Neural cell (in vitro differentiated cells): Measurements from ENCODE around the gene STRBP. TPM values are rescaled to one million over a fixed set of nuclear protein-coding genes. Genes with fewer than 3 reads are reported as not detected.

Source experiments
- H2AFZ ChIP-seq: fragments of 200-600, 300-800 bp; sonication (generic), shearing (Covaris generic); 2 replicates; pipeline ENCODE4 v1.6.0; 2014; ENCODE audit warnings: low read depth, mild to moderate bottlenecking, antibody characterized with exemption, low read length, moderate library complexity
- H3F3A ChIP-seq: fragments of 200-600 bp; shearing (Covaris generic); 2 replicates; pipeline ENCODE4 v1.6.1; 2016; ENCODE audit warnings: mild to moderate bottlenecking, moderate library complexity, mixed read lengths, antibody characterized with exemption, low read length; ENCODE audit not compliant: insufficient read depth, poor library complexity, severe bottlenecking
- H3K27ac ChIP-seq: fragments of 200-600, 300-800 bp; sonication (generic), shearing (Covaris generic); 2 replicates; pipeline ENCODE4 v1.5.1; 2014; ENCODE audit warnings: mild to moderate bottlenecking, low read length, moderate library complexity
- H3K27me3 ChIP-seq: fragments of 300-800, 200-600 bp; sonication (generic), shearing (Covaris generic); 2 replicates; pipeline ENCODE4 v1.6.0; 2014; ENCODE audit warnings: mild to moderate bottlenecking, low read depth, low read length, moderate library complexity; ENCODE audit not compliant: insufficient read depth
- H3K36me3 ChIP-seq: fragments of 300-800, 200-600 bp; sonication (generic), shearing (Covaris generic); 2 replicates; pipeline ENCODE4 v1.5.1; 2014; ENCODE audit warnings: mild to moderate bottlenecking, antibody characterized with exemption, low read length, moderate library complexity; ENCODE audit not compliant: insufficient read depth
- H3K4me2 ChIP-seq: fragments of 300-800, 200-600 bp; sonication (generic), shearing (Covaris generic); 2 replicates; pipeline ENCODE4 v1.6.0; 2014; ENCODE audit warnings: mild to moderate bottlenecking, low read length
- H3K4me3 ChIP-seq: fragments of 300-800, 200-600 bp; sonication (generic), shearing (Covaris generic); 2 replicates; pipeline ENCODE4 v1.5.1; 2014; ENCODE audit warnings: mild to moderate bottlenecking, low read length, moderate library complexity
- H3K79me2 ChIP-seq: fragments of 200-600 bp; shearing (Covaris generic); replicated peaks from 2 replicates; pipeline ENCODE4 v1.6.0; 2014; ENCODE audit warnings: mild to moderate bottlenecking, low read length, moderate library complexity; ENCODE audit not compliant: insufficient read depth
- H3K9ac ChIP-seq: fragments of 300-800, 200-600 bp; sonication (generic), shearing (Covaris generic); 2 replicates; pipeline ENCODE4 v1.6.1; 2016; ENCODE audit warnings: mild to moderate bottlenecking, low read length, mixed read lengths
- H3K9me2 ChIP-seq: fragments of 200-600 bp; shearing (Covaris generic); 2 replicates; pipeline ENCODE4 v1.6.1; 2016; ENCODE audit warnings: mild to moderate bottlenecking, low read length, mixed read lengths; ENCODE audit not compliant: insufficient read depth
- H3K9me3 ChIP-seq: fragments of 200-600, 300-800 bp; sonication (generic), shearing (Covaris generic); 2 replicates; pipeline ENCODE4 v1.6.1; 2016; ENCODE audit warnings: mild to moderate bottlenecking, mixed run types, low read length, moderate library complexity, mixed read lengths
- H4K20me1 ChIP-seq: fragments of 200-600 bp; shearing (Covaris generic); 2 replicates; pipeline ENCODE4 v1.6.1; 2016; ENCODE audit warnings: mild to moderate bottlenecking, mixed run types; ENCODE audit not compliant: insufficient read depth
- CTCF ChIP-seq: fragments of 450-650 bp; IDR thresholded peaks from 2 replicates; pipeline ENCODE4 v1.5.1; 2014; ENCODE audit warnings: antibody characterized with exemption, mild to moderate bottlenecking, moderate library complexity; ENCODE audit not compliant: poor library complexity, severe bottlenecking
- EP300 ChIP-seq: fragments of 450-650 bp; conservative IDR thresholded peaks from 2 replicates; pipeline ENCODE4 v1.6.1; 2014; ENCODE audit warnings: antibody characterized with exemption, mild to moderate bottlenecking, moderate library complexity; ENCODE audit not compliant: poor library complexity, severe bottlenecking
- EZH2 ChIP-seq: fragments of 200-600, 300-800 bp; shearing (Covaris generic), sonication (generic); IDR thresholded peaks from 2 replicates; pipeline ENCODE4 v1.6.1; 2014; ENCODE audit warnings: antibody characterized with exemption, low read length, borderline replicate concordance, mild to moderate bottlenecking; ENCODE audit not compliant: insufficient read depth, poor library complexity, severe bottlenecking
- MXI1 ChIP-seq: fragments of 450-650 bp; conservative IDR thresholded peaks from 2 replicates; pipeline ENCODE4 v1.6.1; 2014; ENCODE audit warnings: antibody characterized with exemption, mild to moderate bottlenecking; ENCODE audit not compliant: poor library complexity, severe bottlenecking
- POLR2AphosphoS5 ChIP-seq: IDR thresholded peaks from 2 replicates; pipeline ENCODE4 v1.6.1; 2012
- RAD21 ChIP-seq: fragments of 450-650 bp; conservative IDR thresholded peaks from 2 replicates; pipeline ENCODE4 v1.6.1; 2014; ENCODE audit warnings: antibody characterized with exemption, mild to moderate bottlenecking, moderate library complexity
- REST ChIP-seq: IDR thresholded peaks from 2 replicates; pipeline ENCODE4 v1.6.1; 2012; ENCODE audit warnings: borderline replicate concordance
- SMC3 ChIP-seq: fragments of 450-650 bp; conservative IDR thresholded peaks from 2 replicates; pipeline ENCODE4 v1.6.1; 2014; ENCODE audit warnings: antibody characterized with exemption, mild to moderate bottlenecking, moderate library complexity; ENCODE audit not compliant: poor library complexity
- TAF1 ChIP-seq: IDR thresholded peaks from 2 replicates; pipeline ENCODE4 v1.6.1; 2012; ENCODE audit warnings: low read depth
- polyA plus RNA-seq: library from polyadenylated mRNA; depleted of rRNA; stranded (reverse); fragments of >200 nt; gene quantifications from 2 replicates; pipeline ENCODE4 v1.2.3, GENCODE V29; 2014

STRBP gene
- polyA plus RNA-seq, 1 donor from 2014 or later: 64.6 TPM

- Histone ChIP-seq H3K4me3 (no peak overlapping the region), H3K79me2 (no peaks in the 10 kb centered on the region), H4K20me1 (no peaks in the 10 kb centered on the region), H3K27me3 (no peaks in the 10 kb centered on the region), H3F3A (no peaks in the 10 kb centered on the region), H3K4me2 (no peak overlapping the region), H3K9me2 (no peaks in the 10 kb centered on the region), H3K36me3 (no peaks in the 10 kb centered on the region), H3K9me3 (no peaks in the 10 kb centered on the region), H3K27ac (no peak overlapping the region), H3K9ac (no peak overlapping the region), H2AFZ (no peak overlapping the region)
- TF ChIP-seq TAF1 (no peak), RAD21 (no peak), EP300 (no peak), POLR2AphosphoS5 (no peak), REST (no peak), EZH2 (no peak)
These were observed 158.7 kb downstream of the STRBP start for GRCh38 chr9:123109540-123110279.

GRCh38 chr9:123108976-123109375 lies 159.4 kb downstream of the STRBP start:
- Histone ChIP-seq H3K79me2 (no peaks in the 10 kb centered on the region), H3K9me2 (no peaks in the 10 kb centered on the region), H3K27me3 (no peaks in the 10 kb centered on the region), H3K4me2 (no peak overlapping the region), H2AFZ (no peak overlapping the region), H3K4me3 (no peak overlapping the region), H3K9me3 (no peaks in the 10 kb centered on the region), H3K9ac (no peak overlapping the region), H3K27ac (no peak overlapping the region), H3F3A (no peaks in the 10 kb centered on the region), H4K20me1 (peaks cover 4% of the 10 kb centered on the region), H3K36me3 (no peaks in the 10 kb centered on the region)
- TF ChIP-seq RAD21 (no peak), SMC3 (no peak), MXI1 (no peak), EZH2 (no peak), TAF1 (no peak), EP300 (no peak), CTCF (no peak)
